OCI-LY7 (cell line): ENCODE results near the gene CTNNA1. TPM values are rescaled to one million over a fixed set of nuclear protein-coding genes. Genes with fewer than 3 reads are reported as not detected.

Experiments used
- BruUV-seq: library from RNA; stranded (reverse); fragments of 400-500 nt; replicated peaks from 2 replicates; lab custom pipeline; 2021; lab: Mats Ljungman, UMichigan
- CTCF ChIA-PET: fragments of 300-600 bp; sonication (Branson Sonifier 250); formaldehyde crosslinking; loops from one replicate; lab custom pipeline; 2022; ENCODE audit warnings: antibody characterized with exemption; ENCODE audit not compliant: unreplicated experiment; lab: Charles Lee
- POLR2A ChIA-PET: fragments of 300-600 bp; sonication (Branson Sonifier 250); formaldehyde crosslinking; loops from one replicate; lab custom pipeline; 2022; ENCODE audit warnings: antibody characterized with exemption; lab: Charles Lee
- DNase-seq: peaks from one replicate; pipeline ENCODE4 v3.0.0-alpha.2; 2015; ENCODE audit warnings: low spot score
- H2AFZ ChIP-seq: fragments of 200-600 bp; sonication (generic), shearing (Covaris generic); 2 replicates; pipeline ENCODE4 v1.6.1; 2014; ENCODE audit warnings: mild to moderate bottlenecking, antibody characterized with exemption, low read length, moderate library complexity
- H3K27ac ChIP-seq: fragments of 200-600 bp; sonication (generic); 2 replicates; pipeline ENCODE4 v1.5.1; 2014; ENCODE audit warnings: mixed run types, low read depth, mild to moderate bottlenecking, moderate library complexity, low read length, inconsistent platforms; ENCODE audit not compliant: poor library complexity, severe bottlenecking
- H3K36me3 ChIP-seq: fragments of 200-600 bp; sonication (generic); 2 replicates; pipeline ENCODE4 v1.6.1; 2014; ENCODE audit warnings: mild to moderate bottlenecking, antibody characterized with exemption, low read length, moderate library complexity, mixed read lengths; ENCODE audit not compliant: insufficient read depth
- H3K4me1 ChIP-seq: fragments of 200-600 bp; sonication (generic); 2 replicates; pipeline ENCODE4 v1.5.1; 2014; ENCODE audit warnings: mild to moderate bottlenecking, low read length; ENCODE audit not compliant: insufficient read depth, poor library complexity, severe bottlenecking
- H3K4me2 ChIP-seq: fragments of 200-600 bp; sonication (generic); 2 replicates; pipeline ENCODE4 v1.6.1; 2014; ENCODE audit warnings: mild to moderate bottlenecking, low read length
- H3K4me3 ChIP-seq: fragments of 200-600 bp; sonication (generic); 2 replicates; pipeline ENCODE4 v1.5.1; 2014; ENCODE audit warnings: mild to moderate bottlenecking, low read depth, low read length; ENCODE audit not compliant: poor library complexity, severe bottlenecking
- H3K79me2 ChIP-seq: fragments of 200-600 bp; sonication (generic); 2 replicates; pipeline ENCODE4 v1.6.1; 2016; ENCODE audit warnings: low read depth, mild to moderate bottlenecking, low read length, moderate library complexity, mixed read lengths; ENCODE audit not compliant: insufficient read depth
- H3K9me2 ChIP-seq: fragments of 200-600 bp; sonication (generic); 2 replicates; pipeline ENCODE4 v1.6.1; 2016; ENCODE audit warnings: mild to moderate bottlenecking, low read length, mixed read lengths; ENCODE audit not compliant: insufficient read depth
- H3K9me3 ChIP-seq: fragments of 200-600 bp; sonication (generic); 2 replicates; pipeline ENCODE4 v1.6.1; 2014; ENCODE audit warnings: mild to moderate bottlenecking, mixed run types, low read length, mixed read lengths
- H4K20me1 ChIP-seq: fragments of 200-600 bp; sonication (generic); 2 replicates; pipeline ENCODE4 v1.6.1; 2014; ENCODE audit warnings: mild to moderate bottlenecking, antibody characterized with exemption, low read length, moderate library complexity, mixed read lengths; ENCODE audit not compliant: insufficient read depth
- CTCF ChIP-seq: fragments of 200-600 bp; sonication (generic); conservative IDR thresholded peaks from 2 replicates; pipeline ENCODE4 v1.5.1; 2014; ENCODE audit warnings: mild to moderate bottlenecking, antibody characterized with exemption, low read length, moderate library complexity, mixed read lengths
- EZH2phosphoT487 ChIP-seq: fragments of 200-600 bp; sonication (generic); IDR thresholded peaks from 2 replicates; pipeline ENCODE4 v1.6.1; 2018; ENCODE audit warnings: low read depth, borderline replicate concordance, mild to moderate bottlenecking, mixed run types, antibody characterized with exemption, low read length, moderate library complexity, mixed read lengths
- intact Hi-C: fragments of 100-400 bp; cut with micrococcal nuclease; formaldehyde crosslinking; loops from one replicate; pipeline ENCODE4 v1.10.0; 2022; ENCODE audit not compliant: unreplicated experiment
- total RNA-seq, 2 experiments: library from RNA; depleted of rRNA in 1 of 2; stranded (reverse); fragments of >200 nt in 1 of 2; shearing (Covaris generic) in 1 of 2; gene quantifications; 2 replicates each; pipeline ENCODE4 v1.2.3, GENCODE V29; 2014 to 2022

Gene CTNNA1
- total RNA-seq, 2 experiments from 2014 or later = 40.4 to 42.7 TPM

- no peaks in the 10 kb centered on the region for H3K36me3 ChIP-seq
- ChIA-PET POLR2A (interaction anchor here (1.2 kb wide), 1 partner anchor 11 kb away, joined by 3 read pairs; no protein-coding TSS in a partner anchor), CTCF (no interaction called here)
- H3K9me3 ChIP-seq = no peaks in the 10 kb centered on the region
- no peak overlapping the region for H2AFZ ChIP-seq
- DNase-seq = no peak
- intact Hi-C loops = no loop called here
- no peaks in the 10 kb centered on the region for H3K4me1 ChIP-seq
- H3K79me2 ChIP-seq = no peaks in the 10 kb centered on the region
- no peak overlapping the region for H3K27ac ChIP-seq
- no TSS peak for BruUV-seq
- no peak overlapping the region for H3K4me3 ChIP-seq
- H3K4me2 ChIP-seq = no peak overlapping the region
- no peaks in the 10 kb centered on the region for H4K20me1 ChIP-seq
- no peak for TF ChIP-seq CTCF
- TF ChIP-seq EZH2phosphoT487 = no peak
- H3K9me2 ChIP-seq = no peaks in the 10 kb centered on the region
These were observed 210.6 kb downstream of the CTNNA1 start for GRCh38 chr5:138963763-138964371.

GRCh38 chr5:138964647-138965201, 211.5 kb downstream of the CTNNA1 start:
- no peaks in the 10 kb centered on the region for H4K20me1 ChIP-seq
- H3K4me3 ChIP-seq = no peak overlapping the region
- BruUV-seq = no TSS peak
- ChIA-PET POLR2A (no interaction called here), CTCF (interaction anchor here (1.0 kb wide), 1 partner anchor 10 kb away, joined by 3 read pairs; no protein-coding TSS in a partner anchor)
- no peaks in the 10 kb centered on the region for H3K36me3 ChIP-seq
- H2AFZ ChIP-seq = no peak overlapping the region
- intact Hi-C loops = no loop called here
- no peaks in the 10 kb centered on the region for H3K79me2 ChIP-seq
- H3K27ac ChIP-seq = no peak overlapping the region
- H3K9me3 ChIP-seq = no peaks in the 10 kb centered on the region
- TF ChIP-seq EZH2phosphoT487 = no peak
- no peak for TF ChIP-seq CTCF
- DNase-seq = no peak
- no peaks in the 10 kb centered on the region for H3K4me1 ChIP-seq
- H3K9me2 ChIP-seq = no peaks in the 10 kb centered on the region
- H3K4me2 ChIP-seq = no peak overlapping the region

- POLR2A ChIA-PET = no interaction called here
- intact Hi-C loops = no loop called here
- no TSS peak for BruUV-seq
- no peaks in the 10 kb centered on the region for H3K9me3 ChIP-seq
- no peak for DNase-seq
- no peaks in the 10 kb centered on the region for H3K4me1 ChIP-seq
- CTCF ChIA-PET = interaction anchor here (1.0 kb wide), 1 partner anchor 9 kb away, joined by 3 read pairs; no protein-coding TSS in a partner anchor
- no peaks in the 10 kb centered on the region for H3K79me2 ChIP-seq
- no peaks in the 10 kb centered on the region for H4K20me1 ChIP-seq
- no peaks in the 10 kb centered on the region for H3K36me3 ChIP-seq
- H3K4me2 ChIP-seq = no peak overlapping the region
- TF ChIP-seq EZH2phosphoT487 (no peak), CTCF (no peak)
- H2AFZ ChIP-seq = no peak overlapping the region
- H3K9me2 ChIP-seq = no peaks in the 10 kb centered on the region
- no peak overlapping the region for H3K27ac ChIP-seq
- no peak overlapping the region for H3K4me3 ChIP-seq
These were observed 212.4 kb downstream of the CTNNA1 start for GRCh38 chr5:138965626-138966025.
